Left lung (tissue), 10 donors: Measurements from ENCODE around the gene CIITA. TPM values are rescaled to one million over a fixed set of nuclear protein-coding genes. Genes with fewer than 3 reads are reported as not detected.
"Not testable (repeated sequence)": the region's sequence is repeated elsewhere in the genome, so short reads cannot be mapped to it uniquely, and the experiment has no call there.

Experiments used
- ATAC-seq: fragments of 200-7000 bp; cut with Tn5 transposase; one replicate; pipeline ENCODE4 v1.9.1; 2020; ENCODE audit warnings: moderate library complexity
- DNase-seq, 4 donors: peaks; one replicate each; pipeline ENCODE4 v3.0.0-alpha.2; 2013 to 2020
- H3K27ac ChIP-seq, 2 donors: fragments of 200-600 bp; sonication (generic) in 1 of 2; one replicate each; pipeline versions ENCODE4 v1.5.0 to v1.8.0; 2020 to 2021
- H3K27me3 ChIP-seq, 2 donors: fragments of 200-600 bp; sonication (generic) in 1 of 2; one replicate each; pipeline versions ENCODE4 v1.5.0 to v1.8.0; 2020 to 2021
- H3K36me3 ChIP-seq, 2 donors: fragments of 200-600 bp; sonication (generic) in 1 of 2; one replicate each; pipeline versions ENCODE4 v1.5.0 to v1.8.0; 2020 to 2021
- H3K4me1 ChIP-seq, 2 donors: fragments of 200-600 bp; one replicate each; pipeline ENCODE4 v1.8.0; 2021
- H3K4me3 ChIP-seq, 2 donors: fragments of 200-600 bp; sonication (generic) in 1 of 2; one replicate each; pipeline versions ENCODE4 v1.5.0 to v1.8.0; 2020 to 2021; ENCODE audit warnings: mild to moderate bottlenecking in 1 of 2
- H3K9me3 ChIP-seq, 2 donors: fragments of 200-600 bp; sonication (generic) in 1 of 2; one replicate each; pipeline versions ENCODE4 v1.5.0 to v1.8.0; 2020 to 2021
- intact Hi-C, 2 donors: fragments of 100-400 bp; cut with DNase I; formaldehyde crosslinking; loops; one replicate each; pipeline versions ENCODE4 v1.11.2 to v1.14.2; 2022
- polyA plus RNA-seq, 6 donors: library from polyadenylated mRNA; unstranded; fragments of 120-200 nt; gene quantifications; one replicate each; pipeline ENCODE4 v1.2.1, GENCODE V29; 2013; ENCODE audit not compliant: insufficient read length in 6 of 6
- total RNA-seq, 2 donors: library from RNA; stranded (reverse); fragmentation: NEBNext Ultra II Directional; extraction: Animal tissue kit (Norgen Biotek cat#: 25700); gene quantifications; one replicate each; pipeline ENCODE4 v1.2.1, GENCODE V29; 2021
- TF ChIP-seq, protein P1 (sequence below), 2 donors: fragments of 200-600 bp; sonication (generic) in 1 of 2; IDR thresholded peaks; one replicate each; pipeline versions ENCODE4 v1.5.0 to v1.8.0; 2021; ENCODE audit warnings: antibody characterized with exemption in 2 of 2
- donor health status: DM: no; HTN: yes; CAD: no.
- donor health status: DM: no; HTN: no; CAD: no.

The CIITA gene
- total and polyA plus RNA-seq, 8 donors = 2.6 to 49.0 (median 5.8) TPM

- TF ChIP-seq, protein P1, sequence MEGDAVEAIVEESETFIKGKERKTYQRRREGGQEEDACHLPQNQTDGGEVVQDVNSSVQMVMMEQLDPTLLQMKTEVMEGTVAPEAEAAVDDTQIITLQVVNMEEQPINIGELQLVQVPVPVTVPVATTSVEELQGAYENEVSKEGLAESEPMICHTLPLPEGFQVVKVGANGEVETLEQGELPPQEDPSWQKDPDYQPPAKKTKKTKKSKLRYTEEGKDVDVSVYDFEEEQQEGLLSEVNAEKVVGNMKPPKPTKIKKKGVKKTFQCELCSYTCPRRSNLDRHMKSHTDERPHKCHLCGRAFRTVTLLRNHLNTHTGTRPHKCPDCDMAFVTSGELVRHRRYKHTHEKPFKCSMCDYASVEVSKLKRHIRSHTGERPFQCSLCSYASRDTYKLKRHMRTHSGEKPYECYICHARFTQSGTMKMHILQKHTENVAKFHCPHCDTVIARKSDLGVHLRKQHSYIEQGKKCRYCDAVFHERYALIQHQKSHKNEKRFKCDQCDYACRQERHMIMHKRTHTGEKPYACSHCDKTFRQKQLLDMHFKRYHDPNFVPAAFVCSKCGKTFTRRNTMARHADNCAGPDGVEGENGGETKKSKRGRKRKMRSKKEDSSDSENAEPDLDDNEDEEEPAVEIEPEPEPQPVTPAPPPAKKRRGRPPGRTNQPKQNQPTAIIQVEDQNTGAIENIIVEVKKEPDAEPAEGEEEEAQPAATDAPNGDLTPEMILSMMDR (IDR thresholded peaks at IDR 0.05) = peak; percentile 97 to 98
- ATAC-seq = peak; percentile 97
- DNase-seq = peak; percentile 78 to 96 (median 88)
- no peaks in the 10 kb centered on the region for H3K27me3 ChIP-seq
- H3K27ac ChIP-seq = no peak overlapping the region
- H3K4me3 ChIP-seq = no peak overlapping the region
- peaks cover 0 to 50% of the 10 kb centered on the region in 2 donors for H3K36me3 ChIP-seq
- H3K9me3 ChIP-seq = no peaks in the 10 kb centered on the region
- intact Hi-C loops = loop anchor here in 1 of 2 donors (10.0 kb wide), 1 partner anchor 391 kb away; no protein-coding TSS in a partner anchor
- H3K4me1 ChIP-seq = peaks cover 0 to 28% of the 10 kb centered on the region in 2 donors
Measured at GRCh38 chr16:10964039-10964890, 87.3 kb downstream of the CIITA start.

DNA sequence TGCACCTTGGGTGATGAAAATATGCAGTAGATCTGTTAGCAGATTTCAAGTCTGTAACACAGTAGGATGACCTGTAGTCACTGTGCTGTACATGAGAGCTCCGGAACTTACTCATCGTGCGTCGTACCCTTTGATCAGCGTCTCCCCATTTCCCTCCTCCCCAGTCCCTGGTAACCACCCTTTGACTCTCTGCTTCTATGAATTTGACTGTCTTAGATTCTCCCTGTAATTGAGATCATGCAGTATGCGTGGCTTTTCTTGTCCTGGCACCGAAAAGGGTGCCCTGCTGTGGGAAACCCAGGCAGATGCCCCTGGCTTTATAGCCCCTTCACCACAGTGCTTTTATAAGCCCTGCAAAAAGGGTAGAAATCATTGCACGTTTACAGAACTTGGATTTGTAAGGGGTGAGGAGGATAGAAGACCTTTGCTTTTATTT, 87.9 kb downstream of the CIITA start:
- no peak for ATAC-seq
- H3K4me3 ChIP-seq = no peak overlapping the region
- DNase-seq = no peak
- intact Hi-C loops = loop anchor here in 1 of 2 donors (10.0 kb wide), 1 partner anchor 390 kb away; no protein-coding TSS in a partner anchor
- H3K36me3 ChIP-seq = peaks cover 0 to 47% of the 10 kb centered on the region in 2 donors
- H3K27ac ChIP-seq = no peak overlapping the region
- TF ChIP-seq, protein P1 (IDR thresholded peaks at IDR 0.05) = no peak
- H3K4me1 ChIP-seq = peaks cover 0 to 34% of the 10 kb centered on the region in 2 donors
- H3K9me3 ChIP-seq = no peaks in the 10 kb centered on the region
- H3K27me3 ChIP-seq = no peaks in the 10 kb centered on the region

GRCh38 chr16:10965440-10966061, 88.5 kb downstream of the CIITA start:
- no peak for ATAC-seq
- peaks cover 0 to 51% of the 10 kb centered on the region in 2 donors for H3K36me3 ChIP-seq
- H3K27ac ChIP-seq = no peak overlapping the region
- no peaks in the 10 kb centered on the region for H3K9me3 ChIP-seq
- TF ChIP-seq, protein P1 (IDR thresholded peaks at IDR 0.05) = no peak
- H3K4me3 ChIP-seq = no peak overlapping the region
- H3K27me3 ChIP-seq = no peaks in the 10 kb centered on the region
- intact Hi-C loops = loop anchor here in 1 of 2 donors (10.0 kb wide), 1 partner anchor 389 kb away; no protein-coding TSS in a partner anchor
- DNase-seq = no peak
- H3K4me1 ChIP-seq = peaks cover 0 to 34% of the 10 kb centered on the region in 2 donors

GRCh38 chr16:10966129-10966528, 89.1 kb downstream of the CIITA start:
- TF ChIP-seq, protein P1 (IDR thresholded peaks at IDR 0.05) = no peak
- H3K9me3 ChIP-seq = no peaks in the 10 kb centered on the region
- H3K4me1 ChIP-seq = peaks cover 0 to 34% of the 10 kb centered on the region in 2 donors
- H3K27ac ChIP-seq = no peak overlapping the region
- ATAC-seq = no peak
- intact Hi-C loops = loop anchor here in 1 of 2 donors (10.0 kb wide), 1 partner anchor 389 kb away; no protein-coding TSS in a partner anchor
- no peak for DNase-seq
- peaks cover 0 to 57% of the 10 kb centered on the region in 2 donors for H3K36me3 ChIP-seq
- no peaks in the 10 kb centered on the region for H3K27me3 ChIP-seq
- no peak overlapping the region for H3K4me3 ChIP-seq

DNA sequence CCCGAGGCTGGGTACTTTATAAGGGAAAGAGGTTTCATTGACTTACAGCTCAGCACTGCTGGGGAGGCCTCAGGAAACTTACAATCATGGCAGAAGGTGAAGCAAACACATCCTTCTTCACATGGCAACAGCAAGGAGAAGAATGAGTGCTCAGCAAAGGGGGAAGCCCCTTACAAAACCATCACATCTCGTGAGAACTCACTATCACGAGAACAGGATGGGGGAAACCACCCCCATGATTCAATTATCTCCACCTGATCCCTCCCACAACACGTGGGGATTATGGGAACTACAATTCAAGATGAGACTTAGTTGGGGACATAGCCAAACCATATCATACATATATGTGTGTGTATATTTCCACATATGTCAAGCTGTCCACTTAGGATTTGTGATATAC, 89.6 kb downstream of the CIITA start:
- intact Hi-C loops = loop anchor here in 1 of 2 donors (10.0 kb wide), 1 partner anchor 388 kb away; no protein-coding TSS in a partner anchor
- not testable (repeated sequence) for H3K27ac ChIP-seq

More for the DNA sequence above, 89.6 kb downstream of the CIITA start:
- H3K9me3 ChIP-seq, H3K27me3 ChIP-seq, H3K4me3 ChIP-seq, ATAC-seq, DNase-seq: not testable (repeated sequence)
- Histone ChIP-seq H3K36me3 (peaks cover 0 to 61% of the 10 kb centered on the region in 2 donors), H3K4me1 (peaks cover 0 to 38% of the 10 kb centered on the region in 2 donors)
